GM19463 (cell line): ENCODE measurements around the gene CEP192.
"Not testable (repeated sequence)": the region's sequence is repeated elsewhere in the genome, so short reads cannot be mapped to it uniquely, and the experiment has no call there.

Source experiments
- ATAC-seq: cut with Tn5 transposase; IDR thresholded peaks from one replicate; pipeline ENCODE4 v1.9.1; 2021; ENCODE audit warnings: mild to moderate bottlenecking, moderate library complexity; ENCODE audit not compliant: unreplicated experiment

CEP192 gene

GRCh38 chr18:13022644-13023043, 31.5 kb downstream of the CEP192 start:
- ATAC-seq = no peak

DNA sequence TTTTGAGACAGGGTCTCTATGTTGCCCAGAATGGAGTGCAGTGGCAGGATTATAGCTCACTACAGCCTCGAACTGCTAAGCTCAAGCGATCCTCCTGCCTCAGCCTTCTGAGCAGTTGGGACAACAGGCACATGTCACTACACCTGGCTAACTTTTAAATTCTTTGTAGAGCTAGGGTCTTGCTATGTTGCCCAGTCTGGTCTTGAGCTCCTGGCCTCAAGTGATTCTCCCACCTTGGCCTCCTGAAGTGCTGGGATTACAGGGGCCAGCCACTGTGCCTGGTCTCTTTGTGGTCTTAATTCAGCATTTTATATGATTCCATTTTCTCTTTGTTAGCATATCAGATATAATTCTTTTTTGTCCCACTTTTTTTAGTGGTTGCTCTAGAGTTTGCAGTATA, 34.1 kb downstream of the CEP192 start:
- ATAC-seq = no peak

DNA sequence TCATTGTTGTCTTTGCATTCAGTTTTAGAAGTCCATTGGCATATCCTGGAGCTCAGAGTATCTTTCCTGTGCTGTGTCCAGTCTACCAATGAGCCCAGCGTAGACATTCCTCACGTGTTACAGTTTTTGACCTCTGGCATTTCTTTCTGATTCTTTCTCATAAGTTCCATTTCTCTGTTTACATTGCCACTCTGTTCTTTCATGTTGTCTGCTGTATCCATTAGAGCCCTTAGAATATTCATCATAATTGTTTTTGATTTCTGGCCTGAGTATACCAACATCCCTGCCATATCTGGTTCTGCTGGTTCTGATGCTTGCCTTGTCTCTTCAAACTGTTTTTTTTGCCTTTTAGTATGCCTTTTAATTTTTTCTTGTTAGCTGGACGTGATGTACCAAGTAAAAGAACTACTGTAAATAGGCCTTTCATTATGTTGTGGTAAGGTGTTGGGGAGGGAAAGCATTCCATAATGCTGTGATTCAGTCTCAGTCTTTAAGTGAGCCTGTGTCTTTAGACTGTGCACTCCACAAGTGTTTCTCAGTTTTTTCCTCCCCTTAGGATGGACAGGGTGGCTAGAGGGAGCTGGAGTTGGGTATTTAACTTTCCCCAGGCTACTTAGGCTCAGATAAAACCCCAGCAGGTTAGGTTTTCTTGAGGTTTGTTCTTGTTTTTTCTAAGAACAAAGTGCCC, 35.6 kb downstream of the CEP192 start:
- no peak for ATAC-seq

GRCh38 chr18:13028869-13029268, 37.7 kb downstream of the CEP192 start:
- ATAC-seq = no peak

DNA sequence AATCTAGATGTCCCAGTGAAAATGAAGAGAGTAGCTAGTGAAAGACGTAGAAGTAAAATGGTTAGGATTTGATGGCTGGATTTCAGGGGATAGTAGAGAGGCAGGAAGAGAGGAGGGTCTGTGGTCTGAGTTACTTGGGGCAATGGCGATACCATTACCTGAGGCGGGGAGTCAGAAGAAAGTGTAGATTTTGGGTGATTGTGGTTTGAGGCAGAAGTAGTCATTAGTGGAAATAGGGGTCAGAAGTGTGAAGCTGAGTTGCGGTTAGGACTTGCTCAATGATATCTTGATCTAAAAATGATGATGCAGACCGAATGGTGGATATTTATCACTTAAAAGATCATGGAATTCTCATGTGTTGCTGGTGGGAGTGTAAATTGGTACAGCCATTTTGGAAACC, 41.0 kb downstream of the CEP192 start:
- no peak for ATAC-seq

- no peak for ATAC-seq
Observed at GRCh38 chr18:13035249-13035914, 44.2 kb downstream of the CEP192 start.

DNA sequence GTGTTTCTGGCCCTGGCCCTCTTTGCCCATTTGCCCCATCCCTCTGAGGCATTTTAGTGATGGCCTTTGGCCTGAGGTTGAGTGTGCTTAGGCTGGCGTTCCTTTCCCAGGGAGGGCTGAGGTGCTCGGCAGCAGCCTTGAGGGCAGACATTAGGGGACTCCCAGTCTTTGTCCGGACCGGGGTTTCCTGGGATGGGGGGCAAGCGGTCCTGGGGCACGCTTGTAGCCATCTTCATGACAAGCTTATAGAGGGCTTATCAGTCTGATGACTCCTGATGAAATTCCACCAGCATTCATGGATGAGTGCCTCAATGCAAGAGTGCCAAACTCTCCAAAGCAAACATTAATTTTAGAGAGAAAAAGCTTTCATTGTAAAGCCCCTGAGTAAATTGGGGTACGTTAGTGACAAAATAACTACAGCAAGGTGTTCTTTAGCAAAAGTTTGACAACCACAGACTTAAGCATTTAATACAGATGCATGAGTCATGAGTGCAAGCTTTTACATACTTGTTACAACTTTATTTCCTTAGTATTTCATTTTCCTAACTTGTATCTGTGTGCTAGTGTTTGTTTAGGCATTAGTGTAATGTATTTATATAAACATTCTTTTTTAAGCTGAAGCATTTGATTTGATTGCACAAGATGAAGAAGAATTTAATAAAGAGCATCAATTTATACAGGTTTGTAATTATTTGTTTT, 45.6 kb downstream of the CEP192 start:
- ATAC-seq = no peak

- no peak for ATAC-seq
Observed at GRCh38 chr18:13039806-13040205, 48.6 kb downstream of the CEP192 start.

DNA sequence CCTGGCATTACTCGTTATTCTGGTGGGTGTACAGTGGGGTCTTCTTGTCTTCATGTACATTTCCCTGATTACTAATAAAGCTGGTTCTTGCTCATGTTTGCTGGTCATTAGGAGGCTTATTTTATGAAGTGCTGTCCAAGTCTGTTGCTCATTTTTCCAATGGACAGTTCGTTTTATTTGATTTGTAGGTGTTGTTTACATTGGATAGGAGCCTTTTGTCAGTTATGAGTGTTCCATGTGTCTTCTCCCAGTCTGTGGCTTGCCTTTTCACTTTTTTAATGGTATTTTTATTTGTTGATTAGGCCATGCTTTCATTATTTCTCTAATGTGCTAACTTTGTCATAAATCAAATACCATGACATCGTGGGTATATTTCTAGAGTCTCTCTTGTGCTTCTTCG, 51.9 kb downstream of the CEP192 start:
- ATAC-seq = no peak

DNA sequence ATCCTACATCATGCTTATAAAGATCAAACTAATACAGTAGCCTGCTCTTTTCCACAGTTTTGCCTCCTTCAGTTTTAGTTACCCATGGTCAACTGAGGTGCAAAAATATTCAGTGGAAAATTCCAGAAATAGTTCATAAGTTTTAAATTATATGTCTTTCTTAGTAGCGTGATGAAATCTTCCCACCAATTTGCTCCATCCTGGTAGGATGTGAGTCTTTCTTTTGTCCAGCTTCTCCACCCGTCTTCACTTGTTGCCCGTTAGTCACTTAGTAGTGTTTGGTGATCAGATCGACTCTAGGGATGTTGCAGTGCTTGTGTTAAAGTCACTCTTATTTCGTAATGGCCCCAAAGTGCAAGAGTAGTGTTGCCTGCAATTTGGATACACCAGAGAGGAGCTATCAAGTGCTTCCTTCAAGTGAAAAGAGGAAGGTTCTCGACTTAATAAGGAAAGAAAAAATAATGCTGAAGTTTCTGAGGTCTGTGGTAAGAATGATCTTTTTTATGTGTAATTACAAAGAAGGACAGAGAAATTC, 57.0 kb downstream of the CEP192 start:
- no peak for ATAC-seq

GRCh38 chr18:13051159-13051558, 60.0 kb downstream of the CEP192 start:
- ATAC-seq = no peak

- no peak for ATAC-seq
Observed at GRCh38 chr18:13051950-13052349, 60.8 kb downstream of the CEP192 start.

GRCh38 chr18:13054336-13054735, 63.2 kb downstream of the CEP192 start:
- ATAC-seq = no peak

DNA sequence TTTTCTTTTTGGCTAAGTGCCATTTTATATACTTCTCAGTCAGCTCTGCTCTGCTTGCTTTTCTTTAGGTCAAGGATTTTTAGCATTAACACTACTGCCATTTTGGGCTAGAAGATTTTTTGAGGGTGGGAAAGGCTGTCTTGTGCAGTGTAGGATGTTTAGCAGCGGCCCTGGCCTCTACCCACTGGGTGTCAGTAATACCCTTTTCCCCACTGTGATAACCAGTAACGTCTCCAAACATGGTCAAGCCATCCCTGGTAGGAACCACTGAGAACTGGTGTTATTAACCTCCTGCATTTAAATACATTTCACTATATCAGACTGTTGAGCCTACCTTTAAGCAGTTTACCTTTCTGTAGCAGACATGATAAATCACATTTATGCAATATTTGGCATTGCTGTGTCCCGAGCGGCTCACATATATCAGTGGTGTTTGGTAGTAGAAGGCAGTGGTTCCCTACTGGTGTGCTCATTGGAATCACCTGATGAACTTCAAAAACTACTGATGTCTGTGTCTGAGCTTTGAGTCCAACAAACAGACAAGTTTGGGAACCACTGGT, 70.5 kb downstream of the CEP192 start:
- no peak for ATAC-seq

GRCh38 chr18:13067124-13067523, 76.0 kb downstream of the CEP192 start:
- no peak for ATAC-seq

- ATAC-seq = no peak
Observed at GRCh38 chr18:13067966-13068365, 76.8 kb downstream of the CEP192 start.

DNA sequence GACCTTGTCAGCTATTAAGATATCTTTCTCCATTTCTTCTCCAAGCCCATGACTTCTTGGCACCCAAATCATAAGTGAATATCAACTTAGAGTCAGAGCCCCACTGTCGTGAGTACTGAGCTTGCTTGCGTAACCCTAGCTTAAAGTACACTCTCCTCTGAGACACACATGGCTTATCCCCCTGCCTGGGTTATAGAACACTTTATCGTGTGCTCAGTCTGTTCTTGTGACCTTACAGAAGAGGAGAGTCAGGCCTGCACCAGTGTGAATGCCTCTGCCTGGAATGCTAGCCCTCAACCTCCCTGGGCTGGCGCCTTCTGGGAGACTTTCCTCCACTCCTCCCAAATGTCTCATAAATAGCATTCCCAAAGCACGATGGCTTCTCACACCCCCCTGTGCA, 79.3 kb downstream of the CEP192 start:
- ATAC-seq = no peak

DNA sequence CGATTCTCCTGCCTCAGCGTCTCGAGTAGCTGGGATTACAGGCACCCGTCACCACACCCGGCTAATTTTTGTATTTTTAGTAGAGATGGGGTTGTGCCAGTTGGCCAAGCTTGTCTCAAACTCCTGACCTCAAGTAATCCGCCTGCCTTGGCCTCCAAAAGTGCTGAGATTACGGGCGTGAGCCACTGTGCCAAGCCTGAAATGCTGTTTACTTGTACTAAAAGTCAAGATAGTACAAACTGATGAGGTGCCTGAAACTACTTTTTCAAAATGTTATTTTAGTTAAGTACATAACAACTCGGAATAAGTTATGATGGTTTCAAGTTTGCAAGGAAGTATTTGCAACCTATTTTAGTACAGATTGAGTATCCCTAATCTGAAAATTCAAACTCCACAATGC, 85.7 kb downstream of the CEP192 start:
- no peak for ATAC-seq

DNA sequence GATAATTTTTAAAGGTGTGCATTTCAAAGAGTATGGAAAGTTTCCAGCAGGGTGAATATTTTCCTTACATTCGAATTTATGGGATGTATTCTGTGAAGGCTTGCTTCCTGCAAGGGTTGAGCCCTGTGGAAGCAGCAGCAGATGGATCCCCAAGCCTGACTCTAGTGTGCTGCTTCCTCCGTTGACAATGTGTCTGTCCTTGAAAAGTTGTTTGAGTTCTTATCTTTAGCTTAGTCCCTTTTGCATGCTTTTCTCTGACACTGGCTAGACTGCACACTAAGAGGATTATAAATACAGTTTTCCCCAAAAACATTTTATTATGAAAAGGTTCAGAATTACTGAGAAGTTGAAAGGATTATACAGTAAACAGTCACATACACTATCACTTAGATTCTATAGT, 86.3 kb downstream of the CEP192 start:
- ATAC-seq = no peak

- not testable (repeated sequence) for ATAC-seq
Observed at GRCh38 chr18:13078065-13078464, 86.9 kb downstream of the CEP192 start.

GRCh38 chr18:13086906-13087305, 95.7 kb downstream of the CEP192 start:
- no peak for ATAC-seq

DNA sequence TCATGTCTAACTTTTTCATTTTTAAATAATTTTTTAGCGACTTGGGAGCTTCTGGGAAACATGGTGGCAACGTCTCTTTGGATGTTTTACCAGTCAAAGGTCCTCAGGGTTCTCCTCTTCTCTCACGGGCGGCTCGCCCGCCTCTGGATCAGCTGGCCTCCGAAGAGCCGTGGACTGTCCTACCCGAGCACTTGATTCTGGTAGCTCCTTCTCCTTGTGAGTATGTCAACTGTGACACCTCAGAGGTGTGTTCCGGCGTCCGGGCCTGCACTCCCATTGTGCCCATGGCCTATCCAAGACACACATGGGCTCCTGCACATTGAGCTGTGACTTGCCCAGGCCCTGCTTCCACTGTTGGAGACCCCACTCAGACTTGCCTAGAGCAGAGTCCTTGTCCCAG, 104.3 kb downstream of the CEP192 start:
- ATAC-seq = no peak
